Measurements from ENCODE around the gene GSG1. TPM values are rescaled to one million over a fixed set of nuclear protein-coding genes. Genes with fewer than 3 reads are reported as not detected.

The GSG1 gene
- polyA plus RNA-seq, 3 donors = not detected

DNA sequence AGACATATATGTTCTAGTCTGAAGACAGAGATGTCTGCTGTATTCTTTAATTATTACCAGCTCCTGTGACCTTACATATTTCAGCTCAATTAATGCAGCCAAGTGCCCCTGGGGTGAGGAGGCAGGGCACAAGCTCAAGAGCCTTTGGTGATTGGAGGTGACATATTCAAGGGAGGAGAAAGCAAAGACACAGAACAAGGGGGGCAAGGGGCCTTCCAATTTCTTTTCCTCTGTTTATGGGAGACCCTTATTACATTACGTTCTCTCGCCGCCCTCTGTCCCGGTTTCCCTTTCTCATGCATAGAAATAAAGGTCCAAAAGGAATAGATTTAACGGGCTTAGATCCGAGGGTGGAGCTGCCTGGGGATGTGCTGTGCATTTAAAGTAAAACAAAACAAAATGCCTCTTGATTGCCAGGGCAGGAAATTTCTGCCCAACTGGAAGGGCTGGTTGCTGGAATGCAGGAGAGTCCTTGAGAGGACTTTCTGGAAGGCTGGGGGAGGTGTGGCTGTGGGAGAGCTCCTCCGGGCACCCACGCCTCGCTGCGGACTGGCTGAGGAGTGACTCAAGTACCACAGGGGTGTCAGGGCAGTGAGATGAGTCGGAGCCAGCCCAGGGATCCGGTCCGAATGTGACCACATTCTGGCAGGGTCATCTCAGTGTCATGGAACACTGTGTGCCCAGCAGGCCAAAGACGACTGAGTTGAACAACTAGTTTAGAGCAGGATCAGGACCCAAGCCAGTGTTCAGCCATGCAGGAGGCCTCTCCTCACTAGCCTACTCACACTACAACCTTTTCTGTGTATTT, 32.1 kb upstream of the GSG1 start:
- WGBS (ENCODE audit: insufficient coverage) = 90% methylated on average over 10 of the region's 14 CpGs
- Histone ChIP-seq H3K27me3 (ENCODE audit: control insufficient read depth in 2 of 2, insufficient read depth in 2 of 2, low read length in 2 of 2) (no peaks in the 10 kb centered on the region), H3K4me2 (replicated peaks; ENCODE audit: extremely low read depth, low read length, poor library complexity, severe bottlenecking) (no peak overlapping the region), H3K27ac (ENCODE audit: low read depth in 1 of 2, low read length in 2 of 2) (no peak overlapping the region), H3K9ac (ENCODE audit: insufficient read depth, low read length, poor library complexity, severe bottlenecking) (no peak overlapping the region), H4K20me1 (ENCODE audit: insufficient read depth, low read length) (no peaks in the 10 kb centered on the region), H3K79me2 (ENCODE audit: insufficient read depth, low read length) (no peaks in the 10 kb centered on the region), H3K4me3 (replicated peaks in 1 of 3; ENCODE audit: low read depth in 2 of 3, low read length in 3 of 3) (no peak overlapping the region), H2AFZ (ENCODE audit: insufficient read depth, low read depth, low read length, poor library complexity, severe bottlenecking) (no peak overlapping the region), H3K9me3 (replicated peaks in 1 of 2; ENCODE audit: control insufficient read depth in 1 of 2, insufficient read depth in 1 of 2, low read length in 2 of 2) (no peaks in the 10 kb centered on the region), H3K36me3 (replicated peaks in 1 of 2; ENCODE audit: control insufficient read depth in 1 of 2, insufficient read depth in 2 of 2, low read length in 2 of 2) (no peaks in the 10 kb centered on the region), H3K4me1 (ENCODE audit: control insufficient read depth in 1 of 2, insufficient read depth in 2 of 2, low read length in 2 of 2) (no peaks in the 10 kb centered on the region)
- TF ChIP-seq, protein P1, sequence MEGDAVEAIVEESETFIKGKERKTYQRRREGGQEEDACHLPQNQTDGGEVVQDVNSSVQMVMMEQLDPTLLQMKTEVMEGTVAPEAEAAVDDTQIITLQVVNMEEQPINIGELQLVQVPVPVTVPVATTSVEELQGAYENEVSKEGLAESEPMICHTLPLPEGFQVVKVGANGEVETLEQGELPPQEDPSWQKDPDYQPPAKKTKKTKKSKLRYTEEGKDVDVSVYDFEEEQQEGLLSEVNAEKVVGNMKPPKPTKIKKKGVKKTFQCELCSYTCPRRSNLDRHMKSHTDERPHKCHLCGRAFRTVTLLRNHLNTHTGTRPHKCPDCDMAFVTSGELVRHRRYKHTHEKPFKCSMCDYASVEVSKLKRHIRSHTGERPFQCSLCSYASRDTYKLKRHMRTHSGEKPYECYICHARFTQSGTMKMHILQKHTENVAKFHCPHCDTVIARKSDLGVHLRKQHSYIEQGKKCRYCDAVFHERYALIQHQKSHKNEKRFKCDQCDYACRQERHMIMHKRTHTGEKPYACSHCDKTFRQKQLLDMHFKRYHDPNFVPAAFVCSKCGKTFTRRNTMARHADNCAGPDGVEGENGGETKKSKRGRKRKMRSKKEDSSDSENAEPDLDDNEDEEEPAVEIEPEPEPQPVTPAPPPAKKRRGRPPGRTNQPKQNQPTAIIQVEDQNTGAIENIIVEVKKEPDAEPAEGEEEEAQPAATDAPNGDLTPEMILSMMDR (IDR thresholded peaks at IDR 0.05) = no peak
- Mint-ChIP-seq H3K27me3 (ENCODE audit: low read depth in 3 of 3) (peaks cover 0 to 7% (median 2%) of the 10 kb centered on the region in 3 donors), H3K4me3 (no peak overlapping the region), H3K9me3 (no peaks in the 10 kb centered on the region), H3K27ac (no peak overlapping the region), H3K36me3 (no peaks in the 10 kb centered on the region), H3K4me1 (no peaks in the 10 kb centered on the region)
- no peak for DNase-seq
- intact Hi-C loops (cut with micrococcal nuclease) = no loop called here

GRCh38 chr12:13133886-13134285, 30.4 kb upstream of the GSG1 start:
- Histone ChIP-seq H3K27me3 (ENCODE audit: control insufficient read depth in 2 of 2, insufficient read depth in 2 of 2, low read length in 2 of 2) (no peaks in the 10 kb centered on the region), H3K4me1 (ENCODE audit: control insufficient read depth in 1 of 2, insufficient read depth in 2 of 2, low read length in 2 of 2) (no peaks in the 10 kb centered on the region), H3K9ac (ENCODE audit: insufficient read depth, low read length, poor library complexity, severe bottlenecking) (no peak overlapping the region), H2AFZ (ENCODE audit: insufficient read depth, low read depth, low read length, poor library complexity, severe bottlenecking) (no peak overlapping the region), H3K4me3 (replicated peaks in 1 of 3; ENCODE audit: low read depth in 2 of 3, low read length in 3 of 3) (no peak overlapping the region), H3K9me3 (replicated peaks in 1 of 2; ENCODE audit: control insufficient read depth in 1 of 2, insufficient read depth in 1 of 2, low read length in 2 of 2) (no peaks in the 10 kb centered on the region), H3K27ac (ENCODE audit: low read depth in 1 of 2, low read length in 2 of 2) (no peak overlapping the region), H3K36me3 (replicated peaks in 1 of 2; ENCODE audit: control insufficient read depth in 1 of 2, insufficient read depth in 2 of 2, low read length in 2 of 2) (no peaks in the 10 kb centered on the region), H3K79me2 (ENCODE audit: insufficient read depth, low read length) (no peaks in the 10 kb centered on the region), H4K20me1 (ENCODE audit: insufficient read depth, low read length) (no peaks in the 10 kb centered on the region), H3K4me2 (replicated peaks; ENCODE audit: extremely low read depth, low read length, poor library complexity, severe bottlenecking) (no peak overlapping the region)
- no CpG with 5 or more reads among the region's 4 CpGs for WGBS (ENCODE audit: insufficient coverage)
- intact Hi-C loops (cut with micrococcal nuclease) = no loop called here
- no peaks in the 10 kb centered on the region for H3K9me3 Mint-ChIP-seq
- H3K36me3 Mint-ChIP-seq = no peaks in the 10 kb centered on the region
- H3K27me3 Mint-ChIP-seq (ENCODE audit: low read depth in 3 of 3) = peaks cover 0 to 7% (median 2%) of the 10 kb centered on the region in 3 donors
- H3K4me1 Mint-ChIP-seq = no peaks in the 10 kb centered on the region
- no peak for DNase-seq
- H3K4me3 Mint-ChIP-seq = no peak overlapping the region
- H3K27ac Mint-ChIP-seq = no peak overlapping the region
- TF ChIP-seq, protein P1 (IDR thresholded peaks at IDR 0.05) = no peak

All from CD14-positive monocyte (primary cell).